Endodermal cell (in vitro differentiated cells): ENCODE measurements around the gene IQCH. TPM values are rescaled to one million over a fixed set of nuclear protein-coding genes. Genes with fewer than 3 reads are reported as not detected.

Experiments
- DNase-seq: peaks from one replicate; pipeline ENCODE4 v3.0.0-alpha.2; 2017
- H3K27ac ChIP-seq: 2 replicates; pipeline ENCODE4 v1.5.1; 2013; ENCODE audit warnings: mild to moderate bottlenecking, low read depth, low read length, moderate library complexity
- H3K27me3 ChIP-seq: 2 replicates; pipeline ENCODE4 v1.6.1; 2013; ENCODE audit warnings: mild to moderate bottlenecking, low read length, moderate library complexity; ENCODE audit not compliant: insufficient read depth, control insufficient read depth, poor library complexity, severe bottlenecking
- H3K36me3 ChIP-seq: 2 replicates; pipeline ENCODE4 v1.7.0; 2013; ENCODE audit warnings: mild to moderate bottlenecking, low read length, moderate library complexity; ENCODE audit not compliant: control insufficient read depth, insufficient read depth
- H3K4me1 ChIP-seq: one replicate; pipeline ENCODE4 v1.7.0; 2013; ENCODE audit warnings: low read length; ENCODE audit not compliant: control insufficient read depth, insufficient read depth
- H3K4me3 ChIP-seq: 2 replicates; pipeline ENCODE4 v1.5.1; 2013; ENCODE audit warnings: mild to moderate bottlenecking, low read length, moderate library complexity
- H3K9ac ChIP-seq: 2 replicates; pipeline ENCODE4 v1.6.1; 2013; ENCODE audit warnings: mild to moderate bottlenecking, low read length, moderate library complexity; ENCODE audit not compliant: poor library complexity, severe bottlenecking; ENCODE audit errors: extremely low read depth
- H3K9me3 ChIP-seq: 2 replicates; pipeline ENCODE4 v1.6.1; 2013; ENCODE audit warnings: mild to moderate bottlenecking, low read length, moderate library complexity; ENCODE audit not compliant: control insufficient read depth
- H3K27ac Mint-ChIP-seq: 2 replicates; pipeline ENCODE4 v1.8.0; 2020; ENCODE audit warnings: mixed read lengths
- H3K27me3 Mint-ChIP-seq: 2 replicates; pipeline ENCODE4 v1.8.0; 2021; ENCODE audit warnings: mild to moderate bottlenecking, mixed read lengths; ENCODE audit not compliant: insufficient read depth
- H3K36me3 Mint-ChIP-seq: 2 replicates; pipeline ENCODE4 v1.8.0; 2020; ENCODE audit warnings: low read depth, mixed read lengths
- H3K4me1 Mint-ChIP-seq: 2 replicates; pipeline ENCODE4 v1.8.0; 2020; ENCODE audit warnings: mixed read lengths
- H3K4me3 Mint-ChIP-seq: 2 replicates; pipeline ENCODE4 v1.8.0; 2020; ENCODE audit warnings: mild to moderate bottlenecking, moderate library complexity, mixed read lengths
- H3K9me3 Mint-ChIP-seq: 2 replicates; pipeline ENCODE4 v1.8.0; 2020; ENCODE audit warnings: mild to moderate bottlenecking, mixed read lengths
- WGBS, 2 experiments: methylation state at CpG; one replicate each; pipeline versions ENCODE4 v1.1.5 to v1.1.7; 2013; ENCODE audit warnings: missing lambda C conversion rate in 2 of 2, mixed read lengths in 1 of 2; ENCODE audit not compliant: insufficient coverage in 1 of 2, insufficient read length in 1 of 2; 5-methylcytosine and 5-hydroxymethylcytosine counted together
- total RNA-seq, 2 donors: library from RNA; stranded (reverse); fragmentation: NEBNext Ultra II Directional in 1 of 2; extraction: Animal tissue kit (Norgen Biotek cat#: 25700) in 1 of 2; gene quantifications; 2 replicates in 1 of 2; 3 replicates in 1 of 2; pipeline ENCODE4 v1.2.1, GENCODE V29; 2021
- TF ChIP-seq, protein P1 (sequence below): fragments of 200-600 bp; sonication (generic); conservative IDR thresholded peaks from 2 replicates; pipeline ENCODE4 v1.5.0; 2021; ENCODE audit warnings: antibody characterized with exemption, mild to moderate bottlenecking

IQCH gene
- total RNA-seq, 2 donors from 2014 or later, result 6.2 to 12.8 TPM

DNA sequence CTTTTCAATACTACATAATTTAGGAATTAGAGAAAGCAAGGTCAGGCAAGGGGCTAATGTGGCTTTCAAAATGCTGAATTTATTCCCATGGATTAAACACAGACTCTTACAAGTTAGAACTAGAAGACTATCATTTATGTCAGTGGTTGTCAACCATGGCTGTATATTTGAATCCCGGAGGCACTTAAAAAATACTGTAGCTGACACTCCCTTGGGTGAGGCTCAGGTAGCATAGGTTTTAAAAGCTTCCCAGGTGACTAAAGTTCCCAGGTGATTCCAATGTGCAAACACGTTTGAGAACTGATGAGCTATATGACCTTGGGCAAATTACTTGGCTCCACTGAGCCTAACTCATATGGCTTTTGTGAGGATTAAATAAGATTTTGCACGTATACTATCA is 29.7 kb upstream of the IQCH start:
- H3K4me1 Mint-ChIP-seq, result peaks cover 6% of the 10 kb centered on the region
- no peaks in the 10 kb centered on the region for H3K27me3 Mint-ChIP-seq

DNA sequence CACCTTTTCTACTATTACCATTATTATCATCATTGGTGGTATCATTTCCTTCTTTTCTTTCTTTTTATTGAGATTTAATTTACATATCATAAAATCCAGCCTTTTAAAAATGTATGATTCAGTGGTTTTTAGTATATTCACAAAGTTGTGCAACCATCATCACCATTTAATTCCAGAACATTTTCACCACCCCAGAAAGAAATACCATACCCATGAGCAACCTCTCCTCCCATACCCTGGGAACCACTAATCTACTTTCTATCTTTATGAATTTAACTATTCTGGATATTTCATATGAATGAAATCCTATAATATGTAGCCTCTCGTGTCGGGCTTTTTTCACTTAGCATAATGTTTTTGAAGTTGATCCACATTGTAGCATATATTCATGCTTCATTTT is 29.2 kb upstream of the IQCH start:
- Histone ChIP-seq H3K4me1 (no peaks in the 10 kb centered on the region), H3K27me3 (no peaks in the 10 kb centered on the region), H3K9ac (no peak overlapping the region), H3K4me3 (no peak overlapping the region), H3K9me3 (no peaks in the 10 kb centered on the region), H3K27ac (no peak overlapping the region), H3K36me3 (peaks cover 55% of the 10 kb centered on the region)
- peaks cover 6% of the 10 kb centered on the region for H3K4me1 Mint-ChIP-seq
- no peaks in the 10 kb centered on the region for H3K9me3 Mint-ChIP-seq
- 90% methylated on average over 2 of the region's 2 CpGs; no CpG with 5 or more reads in 1 of the 2 experiments for WGBS, 2 experiments
- no peak overlapping the region for H3K27ac Mint-ChIP-seq
- TF ChIP-seq, protein P1, sequence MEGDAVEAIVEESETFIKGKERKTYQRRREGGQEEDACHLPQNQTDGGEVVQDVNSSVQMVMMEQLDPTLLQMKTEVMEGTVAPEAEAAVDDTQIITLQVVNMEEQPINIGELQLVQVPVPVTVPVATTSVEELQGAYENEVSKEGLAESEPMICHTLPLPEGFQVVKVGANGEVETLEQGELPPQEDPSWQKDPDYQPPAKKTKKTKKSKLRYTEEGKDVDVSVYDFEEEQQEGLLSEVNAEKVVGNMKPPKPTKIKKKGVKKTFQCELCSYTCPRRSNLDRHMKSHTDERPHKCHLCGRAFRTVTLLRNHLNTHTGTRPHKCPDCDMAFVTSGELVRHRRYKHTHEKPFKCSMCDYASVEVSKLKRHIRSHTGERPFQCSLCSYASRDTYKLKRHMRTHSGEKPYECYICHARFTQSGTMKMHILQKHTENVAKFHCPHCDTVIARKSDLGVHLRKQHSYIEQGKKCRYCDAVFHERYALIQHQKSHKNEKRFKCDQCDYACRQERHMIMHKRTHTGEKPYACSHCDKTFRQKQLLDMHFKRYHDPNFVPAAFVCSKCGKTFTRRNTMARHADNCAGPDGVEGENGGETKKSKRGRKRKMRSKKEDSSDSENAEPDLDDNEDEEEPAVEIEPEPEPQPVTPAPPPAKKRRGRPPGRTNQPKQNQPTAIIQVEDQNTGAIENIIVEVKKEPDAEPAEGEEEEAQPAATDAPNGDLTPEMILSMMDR, result no peak
- no peak overlapping the region for H3K4me3 Mint-ChIP-seq
- no peak for DNase-seq
- peaks cover 31% of the 10 kb centered on the region for H3K36me3 Mint-ChIP-seq
- no peaks in the 10 kb centered on the region for H3K27me3 Mint-ChIP-seq

More for the DNA sequence above, 29.7 kb upstream of the IQCH start:
- WGBS, 2 experiments, result 97 to 100% methylated on average over 2 to 3 of the region's 3 CpGs
- H3K36me3 Mint-ChIP-seq, result peaks cover 30% of the 10 kb centered on the region
- no peaks in the 10 kb centered on the region for H3K9me3 Mint-ChIP-seq
- Histone ChIP-seq H3K36me3 (peaks cover 54% of the 10 kb centered on the region), H3K4me1 (no peaks in the 10 kb centered on the region), H3K27me3 (no peaks in the 10 kb centered on the region), H3K9ac (no peak overlapping the region), H3K9me3 (no peaks in the 10 kb centered on the region), H3K4me3 (no peak overlapping the region), H3K27ac (no peak overlapping the region)
- H3K4me3 Mint-ChIP-seq, result no peak overlapping the region
- DNase-seq, result no peak
- TF ChIP-seq, protein P1, result no peak
- H3K27ac Mint-ChIP-seq, result no peak overlapping the region

GRCh38 chr15:67227431-67227830 is 27.2 kb upstream of the IQCH start:
- no peak overlapping the region for H3K4me3 Mint-ChIP-seq
- H3K27ac Mint-ChIP-seq, result no peak overlapping the region
- DNase-seq, result no peak
- no peaks in the 10 kb centered on the region for H3K9me3 Mint-ChIP-seq
- TF ChIP-seq, protein P1, result no peak
- no peaks in the 10 kb centered on the region for H3K9me3 ChIP-seq
- H3K36me3 Mint-ChIP-seq, result peaks cover 46% of the 10 kb centered on the region
- H3K4me1 Mint-ChIP-seq, result peaks cover 6% of the 10 kb centered on the region
- peaks cover 64% of the 10 kb centered on the region for H3K36me3 ChIP-seq
- no peak overlapping the region for H3K4me3 ChIP-seq
- H3K27me3 Mint-ChIP-seq, result no peaks in the 10 kb centered on the region
- H3K4me1 ChIP-seq, result no peaks in the 10 kb centered on the region
- H3K27me3 ChIP-seq, result no peaks in the 10 kb centered on the region
- no peak overlapping the region for H3K9ac ChIP-seq
- 95% methylated on average over 1 of the region's 1 CpG; no CpG with 5 or more reads in 1 of the 2 experiments for WGBS, 2 experiments
- no peak overlapping the region for H3K27ac ChIP-seq
